Left lung (tissue), 10 donors: ENCODE data around the gene ARAP1. TPM values are rescaled to one million over a fixed set of nuclear protein-coding genes. Genes with fewer than 3 reads are reported as not detected.
A peak's percentile ranks its signal among the peaks of the same experiment; 100 is the strongest.

Experiments used
- ATAC-seq: fragments of 200-7000 bp; cut with Tn5 transposase; one replicate; pipeline ENCODE4 v1.9.1; 2020; ENCODE audit warnings: moderate library complexity
- DNase-seq, 4 donors: peaks; one replicate each; pipeline ENCODE4 v3.0.0-alpha.2; 2013 to 2020
- H3K27ac ChIP-seq, 2 donors: fragments of 200-600 bp; sonication (generic) in 1 of 2; one replicate each; pipeline versions ENCODE4 v1.5.0 to v1.8.0; 2020 to 2021
- H3K27me3 ChIP-seq, 2 donors: fragments of 200-600 bp; sonication (generic) in 1 of 2; one replicate each; pipeline versions ENCODE4 v1.5.0 to v1.8.0; 2020 to 2021
- H3K36me3 ChIP-seq, 2 donors: fragments of 200-600 bp; sonication (generic) in 1 of 2; one replicate each; pipeline versions ENCODE4 v1.5.0 to v1.8.0; 2020 to 2021
- H3K4me1 ChIP-seq, 2 donors: fragments of 200-600 bp; one replicate each; pipeline ENCODE4 v1.8.0; 2021
- H3K4me3 ChIP-seq, 2 donors: fragments of 200-600 bp; sonication (generic) in 1 of 2; one replicate each; pipeline versions ENCODE4 v1.5.0 to v1.8.0; 2020 to 2021; ENCODE audit warnings: mild to moderate bottlenecking in 1 of 2
- H3K9me3 ChIP-seq, 2 donors: fragments of 200-600 bp; sonication (generic) in 1 of 2; one replicate each; pipeline versions ENCODE4 v1.5.0 to v1.8.0; 2020 to 2021
- CTCF ChIP-seq, 2 donors: fragments of 200-600 bp; sonication (generic) in 1 of 2; IDR thresholded peaks; one replicate each; pipeline versions ENCODE4 v1.5.0 to v1.8.0; 2021; ENCODE audit warnings: antibody characterized with exemption in 2 of 2
- intact Hi-C, 2 donors: fragments of 100-400 bp; cut with DNase I; formaldehyde crosslinking; loops; one replicate each; pipeline versions ENCODE4 v1.11.2 to v1.14.2; 2022
- polyA plus RNA-seq, 6 donors: library from polyadenylated mRNA; unstranded; fragments of 120-200 nt; gene quantifications; one replicate each; pipeline ENCODE4 v1.2.1, GENCODE V29; 2013; ENCODE audit not compliant: insufficient read length in 6 of 6
- total RNA-seq, 2 donors: library from RNA; stranded (reverse); fragmentation: NEBNext Ultra II Directional; extraction: Animal tissue kit (Norgen Biotek cat#: 25700); gene quantifications; one replicate each; pipeline ENCODE4 v1.2.1, GENCODE V29; 2021
- donor health status: DM: no; HTN: yes; CAD: no.
- donor health status: DM: no; HTN: no; CAD: no.

Gene ARAP1
- total and polyA plus RNA-seq, 8 donors = 80.0 to 222 (median 97.7) TPM

- Histone ChIP-seq H3K9me3 (no peaks in the 10 kb centered on the region), H3K27ac (no peak overlapping the region), H3K4me3 (no peak overlapping the region), H3K36me3 (peaks cover 7 to 100% of the 10 kb centered on the region in 2 donors), H3K27me3 (no peaks in the 10 kb centered on the region), H3K4me1 (no peaks in the 10 kb centered on the region)
- intact Hi-C loops = no loop called here
- ATAC-seq = no peak
- no peak for DNase-seq
- no peak for TF ChIP-seq CTCF (IDR thresholded peaks at IDR 0.05)
Measured at GRCh38 chr11:72697814-72698213, 54.4 kb downstream of the ARAP1 start.

GRCh38 chr11:72696866-72697700 is 55.1 kb downstream of the ARAP1 start:
- no peaks in the 10 kb centered on the region for H3K27me3 ChIP-seq
- TF ChIP-seq CTCF (IDR thresholded peaks at IDR 0.05) = no peak
- ATAC-seq (peak; percentile 38), DNase-seq (peak in 1 of 4 donors; percentile 84)
- intact Hi-C loops = no loop called here
- peaks cover 7 to 100% of the 10 kb centered on the region in 2 donors for H3K36me3 ChIP-seq
- no peak overlapping the region for H3K4me3 ChIP-seq
- H3K4me1 ChIP-seq = no peaks in the 10 kb centered on the region
- H3K27ac ChIP-seq = no peak overlapping the region
- no peaks in the 10 kb centered on the region for H3K9me3 ChIP-seq

- DNase-seq (no peak), ATAC-seq (no peak)
- intact Hi-C loops = no loop called here
- Histone ChIP-seq H3K9me3 (no peaks in the 10 kb centered on the region), H3K4me1 (no peaks in the 10 kb centered on the region), H3K4me3 (no peak overlapping the region), H3K27me3 (no peaks in the 10 kb centered on the region), H3K27ac (no peak overlapping the region), H3K36me3 (peaks cover 7 to 100% of the 10 kb centered on the region in 2 donors)
- TF ChIP-seq CTCF (IDR thresholded peaks at IDR 0.05) = no peak
Measured at GRCh38 chr11:72695354-72695753, 56.9 kb downstream of the ARAP1 start.

- Histone ChIP-seq H3K4me3 (no peak overlapping the region), H3K4me1 (no peaks in the 10 kb centered on the region), H3K36me3 (peaks cover 7 to 100% of the 10 kb centered on the region in 2 donors), H3K27ac (no peak overlapping the region), H3K27me3 (no peaks in the 10 kb centered on the region), H3K9me3 (no peaks in the 10 kb centered on the region)
- intact Hi-C loops = no loop called here
- no peak for TF ChIP-seq CTCF (IDR thresholded peaks at IDR 0.05)
- ATAC-seq (no peak), DNase-seq (no peak)
Measured at GRCh38 chr11:72693271-72693968, 58.8 kb downstream of the ARAP1 start.
